Activated naive CD4-positive, alpha-beta T cell treated with anti-CD3 and anti-CD28 coated beads, Interleukin-2, amount 50 U/mL, for 72 hours (primary cell): ENCODE results near the gene CTSD. TPM values are rescaled to one million over a fixed set of nuclear protein-coding genes. Genes with fewer than 3 reads are reported as not detected.

Experiments
- ATAC-seq, 2 donors: fragments of 150-1000 bp; cut with Tn5 transposase; 2 replicates each; pipeline ENCODE4 v1.10.0; 2021; ENCODE audit warnings: mild to moderate bottlenecking in 2 of 2, moderate library complexity in 2 of 2
- DNase-seq, 2 donors: peaks; one replicate each; pipeline ENCODE4 v3.0.0; 2021 to 2022; ENCODE audit warnings: low spot score in 2 of 2
- H3K27ac Mint-ChIP-seq, 2 donors: one replicate each; pipeline ENCODE4 v1.8.0; 2022; ENCODE audit warnings: mild to moderate bottlenecking in 2 of 2, mixed read lengths in 2 of 2
- H3K36me3 Mint-ChIP-seq, 2 donors: one replicate each; pipeline ENCODE4 v1.8.0; 2022; ENCODE audit warnings: mixed read lengths in 2 of 2
- H3K9me3 Mint-ChIP-seq, 2 donors: one replicate each; pipeline ENCODE4 v1.8.0; 2022; ENCODE audit warnings: mixed read lengths in 2 of 2
- total RNA-seq, 2 donors: library from RNA; stranded (reverse); gene quantifications; one replicate each; pipeline ENCODE4 v1.2.3, GENCODE V29; 2022

CTSD gene
- total RNA-seq, 2 donors from 2014 or later = 47.2 to 55.7 TPM

DNA sequence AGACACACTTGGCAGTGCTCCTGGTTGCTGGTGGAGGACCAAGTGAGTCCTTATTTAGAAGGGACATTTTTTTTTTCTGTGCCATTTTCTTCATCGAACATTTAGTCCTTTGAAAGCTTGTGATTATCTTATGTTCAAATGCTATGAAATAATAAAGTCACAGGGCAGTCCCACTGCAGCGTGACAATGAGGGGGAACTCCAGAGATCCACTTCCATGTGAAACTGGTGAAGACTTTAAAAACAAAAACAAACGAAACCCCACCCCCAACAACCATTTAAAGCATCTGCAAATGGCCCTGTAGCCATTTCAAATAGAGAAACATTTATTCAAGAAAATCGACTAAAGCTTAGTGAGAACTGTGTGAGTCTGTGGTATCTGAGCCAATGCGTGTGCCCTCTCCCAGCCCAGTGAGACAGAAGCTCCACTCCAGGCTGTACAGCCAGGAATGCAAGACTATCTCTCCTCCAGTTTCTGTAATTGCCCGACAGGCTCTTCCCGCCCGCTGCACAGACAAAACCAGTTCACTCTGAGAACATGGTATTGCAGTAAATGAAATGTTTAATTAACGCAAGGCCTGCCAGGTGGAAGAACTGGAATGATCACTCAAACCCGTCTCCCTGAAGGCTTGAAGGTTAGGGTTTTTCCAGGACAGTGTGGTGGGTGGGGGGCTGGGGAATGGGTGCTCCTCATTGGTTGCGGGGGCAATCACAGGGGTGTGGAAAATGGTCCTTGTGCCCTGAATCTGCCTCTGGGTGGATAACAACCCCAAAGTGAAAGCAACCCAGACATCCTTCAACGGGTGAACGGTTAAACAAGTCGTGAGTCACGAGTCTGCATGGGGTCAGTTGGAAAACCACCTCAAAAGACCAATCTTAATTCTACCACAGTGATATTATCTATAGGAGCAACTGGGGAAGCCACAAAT is 58.3 kb downstream of the CTSD start:
- peak overlapping the region in 1 of 2 donors; percentile 49 for H3K27ac Mint-ChIP-seq
- DNase-seq (no peak), ATAC-seq (peak; percentile 70 to 79)
- peaks cover 12% of the 10 kb centered on the region in 2 donors for H3K36me3 Mint-ChIP-seq
- H3K9me3 Mint-ChIP-seq = peaks cover 0 to 11% of the 10 kb centered on the region in 2 donors

DNA sequence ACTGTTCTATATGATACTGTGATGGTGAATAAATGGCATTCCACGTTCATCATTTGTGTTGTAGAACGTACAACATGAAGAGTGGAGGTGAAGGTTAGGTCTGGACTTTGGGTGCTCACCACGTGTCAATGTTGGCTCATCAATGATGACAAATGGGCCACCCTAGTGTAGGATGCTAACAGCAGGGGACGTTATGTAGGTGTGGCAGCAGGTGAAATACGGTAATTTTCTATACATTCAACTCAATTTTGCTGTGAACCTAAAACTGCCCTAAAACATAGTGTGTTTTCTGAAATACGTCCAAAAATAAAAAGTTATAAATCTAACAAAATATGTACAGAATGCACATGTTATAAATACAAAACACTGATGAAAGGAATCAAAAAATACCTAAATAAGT is 60.6 kb downstream of the CTSD start:
- DNase-seq (no peak), ATAC-seq (no peak)
- Mint-ChIP-seq H3K9me3 (peaks cover 0 to 11% of the 10 kb centered on the region in 2 donors), H3K36me3 (peaks cover 12% of the 10 kb centered on the region in 2 donors), H3K27ac (no peak overlapping the region)

Other genes with a start within 250 kb of the CTSD start
- gene DUSP8, start 191.7 kb downstream of the CTSD start, total RNA-seq = 1 to 10 TPM; 1.1 TPM
- not detected for gene KRTAP5-1, start 178.6 kb downstream of the CTSD start, total RNA-seq
- not detected for gene KRTAP5-2, start 165.6 kb downstream of the CTSD start, total RNA-seq
- not detected for gene KRTAP5-3, start 155.5 kb downstream of the CTSD start, total RNA-seq
- gene KRTAP5-4, start 141.8 kb downstream of the CTSD start, total RNA-seq = not detected
- not detected for gene KRTAP5-5, start 134.2 kb downstream of the CTSD start, total RNA-seq
- not detected for gene KRTAP5-6, start 66.7 kb downstream of the CTSD start, total RNA-seq
- gene IFITM10, start 13.3 kb downstream of the CTSD start, total RNA-seq = 1 to 10 TPM; 1.2 to 1.8 TPM
- not detected for gene SYT8, start 71.1 kb upstream of the CTSD start, total RNA-seq
- gene TNNI2, start 75.1 kb upstream of the CTSD start, total RNA-seq = not detected
- 100 to 1,000 TPM; 102 to 263 TPM for gene LSP1, start 89.2 kb upstream of the CTSD start, total RNA-seq
- under 1 TPM; 0.12 to 0.20 TPM for gene PRR33, start 128.0 kb upstream of the CTSD start, total RNA-seq
- gene TNNT3, start 155.8 kb upstream of the CTSD start, total RNA-seq = 10 to 100 TPM; 10.3 to 12.9 TPM
- 100 to 1,000 TPM in 1 of 2 donors, 10 to 100 TPM in 1; 96.4 to 132 TPM for gene MRPL23, start 183.4 kb upstream of the CTSD start, total RNA-seq
- under 1 TPM in 1 of 2 donors, not detected in 1; 0.64 TPM for gene H19, start 233.9 kb upstream of the CTSD start, total RNA-seq